Uterus (tissue), 4 donors: ENCODE results near the gene INAFM2. TPM values are rescaled to one million over a fixed set of nuclear protein-coding genes. Genes with fewer than 3 reads are reported as not detected.

Experiments used
- DNase-seq, 2 donors: peaks; one replicate each; pipeline ENCODE4 v3.0.0-alpha.2; 2019 to 2020
- H3K27ac ChIP-seq, 2 donors: fragments of 200-600 bp; sonication (generic); 1 replicate in 1 of 2; 2 replicates in 1 of 2; pipeline ENCODE4 v1.5.1; 2016 to 2018
- H3K27me3 ChIP-seq, 2 donors: fragments of 200-600 bp; sonication (generic); one replicate each; pipeline ENCODE4 v1.5.1; 2018 to 2019; ENCODE audit warnings: control low read depth in 1 of 2
- H3K36me3 ChIP-seq, 2 donors: fragments of 200-600 bp; sonication (generic); one replicate each; pipeline ENCODE4 v1.5.1; 2019; ENCODE audit warnings: control low read depth in 1 of 2
- H3K4me1 ChIP-seq, 2 donors: fragments of 200-600 bp; sonication (generic); one replicate each; pipeline ENCODE4 v1.5.1; 2018 to 2019; ENCODE audit warnings: control low read depth in 1 of 2
- H3K4me3 ChIP-seq, 2 donors: fragments of 200-600 bp; sonication (generic); 1 replicate in 1 of 2; 2 replicates in 1 of 2; pipeline ENCODE4 v1.5.1; 2018 to 2019; ENCODE audit warnings: mild to moderate bottlenecking in 1 of 2
- H3K9me3 ChIP-seq, 2 donors: fragments of 200-600 bp; sonication (generic); one replicate each; pipeline ENCODE4 v1.5.1; 2019; ENCODE audit warnings: control low read depth in 1 of 2
- POLR2A ChIP-seq, 2 donors: fragments of 450-650 bp; IDR thresholded peaks; one replicate each; pipeline ENCODE4 v1.6.1; 2016; ENCODE audit warnings: antibody characterized with exemption in 2 of 2, mild to moderate bottlenecking in 1 of 2, moderate library complexity in 1 of 2
- intact Hi-C: fragments of 100-400 bp; cut with DNase I; formaldehyde crosslinking; loops from one replicate; pipeline ENCODE4 v1.15.1; 2023; ENCODE audit warnings: low total_unique reads
- total RNA-seq, 4 donors: library from RNA; depleted of rRNA in 3 of 4; stranded (reverse); fragments of >200 nt in 3 of 4; gene quantifications; one replicate each; pipeline versions ENCODE4 v1.1.0 to v1.2.4, GENCODE V29; 2014 to 2023
- TF ChIP-seq, protein P1 (sequence below), 4 experiments: fragments of 200-600 bp in 2 of 4; fragments of 450-650 bp in 2 of 4; sonication (generic) in 2 of 4; IDR thresholded peaks; one replicate each; pipeline ENCODE4 v1.5.1; 2016 to 2019; ENCODE audit warnings: antibody characterized with exemption in 4 of 4, mild to moderate bottlenecking in 2 of 4, moderate library complexity in 1 of 4
- donor health status: DM: yes; HTN: yes; CAD: no.

Gene INAFM2
- total RNA-seq, 4 donors from 2014 or later, result 3.2 to 68.1 (median 8.9) TPM

DNA sequence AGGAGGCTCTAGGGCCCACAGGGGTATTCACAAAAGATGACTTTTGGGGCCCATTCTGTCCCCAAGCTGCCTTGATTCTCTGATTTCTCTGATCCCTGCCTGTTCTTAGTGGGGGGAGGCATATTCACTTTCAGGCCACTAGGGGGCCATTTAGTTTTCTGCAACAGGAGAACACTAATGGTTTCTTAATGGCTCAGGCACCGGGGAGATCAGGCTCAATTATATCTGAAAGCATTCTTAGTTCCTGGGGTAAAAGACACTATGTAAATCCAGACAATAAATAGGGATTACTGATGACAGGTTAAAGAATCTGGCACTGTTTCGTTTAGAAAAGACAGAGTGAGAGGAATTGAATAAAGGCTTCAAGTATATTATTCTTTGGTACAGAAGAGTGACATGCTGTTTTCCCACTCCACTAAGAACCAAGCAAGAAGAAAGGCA is 2.5 kb upstream of the INAFM2 start:
- Histone ChIP-seq H3K4me3 (no peak overlapping the region), H3K27ac (no peak overlapping the region), H3K9me3 (no peaks in the 10 kb centered on the region), H3K27me3 (no peaks in the 10 kb centered on the region), H3K36me3 (no peaks in the 10 kb centered on the region), H3K4me1 (no peaks in the 10 kb centered on the region)
- intact Hi-C loops, result no loop called here
- TF ChIP-seq, protein P1, sequence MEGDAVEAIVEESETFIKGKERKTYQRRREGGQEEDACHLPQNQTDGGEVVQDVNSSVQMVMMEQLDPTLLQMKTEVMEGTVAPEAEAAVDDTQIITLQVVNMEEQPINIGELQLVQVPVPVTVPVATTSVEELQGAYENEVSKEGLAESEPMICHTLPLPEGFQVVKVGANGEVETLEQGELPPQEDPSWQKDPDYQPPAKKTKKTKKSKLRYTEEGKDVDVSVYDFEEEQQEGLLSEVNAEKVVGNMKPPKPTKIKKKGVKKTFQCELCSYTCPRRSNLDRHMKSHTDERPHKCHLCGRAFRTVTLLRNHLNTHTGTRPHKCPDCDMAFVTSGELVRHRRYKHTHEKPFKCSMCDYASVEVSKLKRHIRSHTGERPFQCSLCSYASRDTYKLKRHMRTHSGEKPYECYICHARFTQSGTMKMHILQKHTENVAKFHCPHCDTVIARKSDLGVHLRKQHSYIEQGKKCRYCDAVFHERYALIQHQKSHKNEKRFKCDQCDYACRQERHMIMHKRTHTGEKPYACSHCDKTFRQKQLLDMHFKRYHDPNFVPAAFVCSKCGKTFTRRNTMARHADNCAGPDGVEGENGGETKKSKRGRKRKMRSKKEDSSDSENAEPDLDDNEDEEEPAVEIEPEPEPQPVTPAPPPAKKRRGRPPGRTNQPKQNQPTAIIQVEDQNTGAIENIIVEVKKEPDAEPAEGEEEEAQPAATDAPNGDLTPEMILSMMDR (IDR thresholded peaks at IDR 0.05), result peak; percentile 83 to 90 (median 83)
- no peak for TF ChIP-seq POLR2A (IDR thresholded peaks at IDR 0.05)
- peak in 1 of 2 donors; percentile 70 for DNase-seq

DNA sequence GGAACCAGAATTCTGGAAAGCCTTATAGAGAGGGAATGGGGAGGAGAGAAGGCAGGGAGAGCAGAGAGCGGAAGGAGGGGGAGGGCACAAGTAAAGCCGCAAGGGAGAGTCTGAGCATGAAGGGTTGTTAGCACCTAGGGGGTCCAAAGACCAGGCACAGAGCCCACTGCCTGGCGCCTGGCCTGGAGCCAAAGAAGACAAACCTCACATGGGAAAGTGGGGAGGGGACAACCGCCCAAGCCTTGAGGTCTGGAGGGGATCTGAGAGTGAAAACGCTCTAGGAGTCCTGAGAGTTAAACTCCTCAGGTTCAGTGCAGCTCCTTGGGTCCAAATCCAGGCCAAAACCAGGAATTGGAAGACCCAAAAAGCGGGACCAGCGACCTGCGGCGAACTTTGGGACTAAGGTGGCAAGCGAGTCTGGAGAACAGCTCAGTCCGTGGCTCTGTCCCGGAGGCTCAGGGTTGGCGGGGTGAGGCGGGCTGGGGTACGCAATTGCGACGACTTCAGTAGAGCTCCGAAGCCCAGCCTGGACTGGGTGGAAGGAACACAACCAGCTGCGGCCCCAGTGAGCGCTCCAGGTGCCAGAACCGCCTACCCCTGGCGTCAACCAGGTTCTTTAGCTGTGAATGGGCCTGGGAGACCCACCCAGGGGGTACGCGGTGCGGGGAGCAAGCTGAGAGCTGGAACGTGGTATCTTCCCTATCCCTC is 807 bp upstream of the INAFM2 start:
- no peak for TF ChIP-seq POLR2A (IDR thresholded peaks at IDR 0.05)
- TF ChIP-seq, protein P1 (IDR thresholded peaks at IDR 0.05), result no peak
- no peak for DNase-seq
- H3K4me1 ChIP-seq, result no peaks in the 10 kb centered on the region
- intact Hi-C loops, result no loop called here
- H3K36me3 ChIP-seq, result no peaks in the 10 kb centered on the region
- H3K27ac ChIP-seq, result peak overlapping the region; percentile 70 to 76
- H3K9me3 ChIP-seq, result no peaks in the 10 kb centered on the region
- H3K27me3 ChIP-seq, result no peaks in the 10 kb centered on the region
- H3K4me3 ChIP-seq, result peak overlapping the region; percentile 17 to 35

DNA sequence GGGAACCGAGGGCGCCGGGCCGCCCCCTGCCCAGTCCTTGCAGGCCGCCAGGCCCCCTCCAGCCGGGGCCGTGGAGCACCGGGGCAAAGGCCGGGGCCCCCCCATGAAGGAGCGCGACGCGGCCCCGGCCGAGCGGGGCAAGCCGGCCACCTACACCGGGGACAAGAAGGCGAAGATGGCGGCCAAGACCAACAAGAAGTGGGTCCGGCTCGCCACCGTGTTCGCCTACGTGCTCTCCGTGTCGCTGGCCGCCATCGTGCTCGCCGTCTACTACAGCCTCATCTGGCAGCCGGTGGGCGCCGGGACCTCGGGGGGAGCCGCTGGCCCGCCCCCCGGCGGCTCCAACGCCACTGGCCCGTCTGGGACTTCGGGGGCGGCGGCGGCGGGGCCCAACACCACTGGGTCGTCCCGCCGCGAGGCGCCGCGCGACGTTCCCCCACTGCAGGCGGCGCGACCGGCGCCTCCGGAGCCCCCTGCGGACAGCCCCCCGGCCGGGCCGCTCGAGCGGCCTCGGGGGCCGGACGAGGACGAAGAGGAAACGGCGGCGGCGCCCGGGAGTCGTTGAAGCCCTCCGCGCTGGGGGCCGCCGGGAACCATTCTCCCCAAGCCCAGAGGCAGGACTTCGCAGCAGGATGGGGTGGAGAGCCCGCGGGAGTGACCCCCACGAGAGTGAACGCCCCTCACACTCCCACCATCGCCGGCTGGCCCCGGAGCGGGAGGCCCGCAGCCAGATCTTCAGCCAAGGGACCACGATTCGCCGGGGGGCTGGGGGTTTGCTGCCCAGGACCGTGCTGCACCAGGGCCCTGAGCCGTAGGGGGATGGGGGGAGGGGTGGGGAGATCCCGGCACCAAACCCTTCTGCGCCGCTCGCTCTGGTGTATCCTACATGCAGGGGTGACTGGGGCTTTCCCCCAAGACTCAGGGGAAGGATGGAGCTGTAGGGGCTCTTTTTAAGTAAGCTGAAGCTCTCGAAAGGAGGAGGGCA is 753 bp downstream of the INAFM2 start:
- no peak for TF ChIP-seq POLR2A (IDR thresholded peaks at IDR 0.05)
- TF ChIP-seq, protein P1 (IDR thresholded peaks at IDR 0.05), result no peak
- peak overlapping the region; percentile 42 to 59 for H3K4me3 ChIP-seq
- no peak for DNase-seq
- no peaks in the 10 kb centered on the region for H3K27me3 ChIP-seq
- intact Hi-C loops, result no loop called here
- no peaks in the 10 kb centered on the region for H3K4me1 ChIP-seq
- H3K36me3 ChIP-seq, result no peaks in the 10 kb centered on the region
- H3K27ac ChIP-seq, result peak overlapping the region; percentile 70 to 82
- H3K9me3 ChIP-seq, result no peaks in the 10 kb centered on the region

DNA sequence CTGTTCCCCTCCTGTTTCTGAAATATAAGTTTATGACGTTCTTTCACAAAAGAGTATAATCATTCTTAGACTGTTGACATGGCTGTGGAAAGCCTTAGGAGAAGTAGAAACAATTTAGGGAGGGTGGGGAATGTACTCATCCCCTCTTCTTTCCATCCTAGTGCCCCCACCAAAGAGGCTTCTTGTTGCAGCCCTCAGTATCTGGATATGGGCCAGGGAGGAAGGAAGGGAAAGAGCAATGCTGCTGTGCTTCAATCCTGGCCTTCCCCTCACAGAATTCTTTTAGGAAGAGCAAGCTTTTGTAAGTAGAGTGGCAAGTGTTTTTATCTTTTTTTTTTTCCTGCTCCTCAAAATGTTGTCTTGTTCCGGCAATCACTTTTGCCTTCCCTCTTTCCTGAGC is 1.7 kb downstream of the INAFM2 start:
- Histone ChIP-seq H3K36me3 (no peaks in the 10 kb centered on the region), H3K27ac (no peak overlapping the region), H3K27me3 (no peaks in the 10 kb centered on the region), H3K4me3 (peak overlapping the region; percentile 42 to 59), H3K9me3 (no peaks in the 10 kb centered on the region), H3K4me1 (peaks cover 0 to 3% of the 10 kb centered on the region in 2 donors)
- DNase-seq, result no peak
- intact Hi-C loops, result no loop called here
- TF ChIP-seq POLR2A (IDR thresholded peaks at IDR 0.05), result no peak

DNA sequence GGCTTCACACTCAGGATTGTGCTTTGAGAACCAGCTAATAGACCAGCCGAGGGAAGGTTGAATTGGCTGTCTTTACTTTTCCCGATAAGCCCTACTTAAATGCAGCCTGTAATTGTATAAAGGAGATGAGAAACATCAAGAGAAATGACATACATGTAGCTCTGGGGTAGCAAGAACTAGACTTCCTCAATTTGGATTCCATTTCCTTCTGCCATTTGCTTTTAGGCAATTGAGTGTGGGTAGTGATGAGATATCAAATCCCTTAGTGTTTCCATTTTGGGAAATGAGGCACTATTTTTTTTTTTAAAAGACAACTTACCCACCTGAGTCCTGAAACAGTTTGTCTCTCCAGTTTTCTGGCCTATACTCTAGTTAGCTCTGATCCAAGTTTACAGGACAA is 2.2 kb downstream of the INAFM2 start:
- Histone ChIP-seq H3K27ac (no peak overlapping the region), H3K36me3 (no peaks in the 10 kb centered on the region), H3K4me3 (no peak overlapping the region), H3K9me3 (no peaks in the 10 kb centered on the region), H3K4me1 (peaks cover 0 to 8% of the 10 kb centered on the region in 2 donors), H3K27me3 (no peaks in the 10 kb centered on the region)
- no peak for DNase-seq
- intact Hi-C loops, result no loop called here
- TF ChIP-seq POLR2A (IDR thresholded peaks at IDR 0.05), result no peak
- TF ChIP-seq, protein P1 (IDR thresholded peaks at IDR 0.05), result no peak
